ENCODE measurements around the gene RPLP1.

Gene RPLP1

GRCh38 chr15:69472046-69472445, 19.4 kb downstream of the RPLP1 start:
- no peak for DNase-seq

GRCh38 chr15:69472562-69472961, 19.9 kb downstream of the RPLP1 start:
- DNase-seq = no peak

GRCh38 chr15:69474291-69474690, 21.7 kb downstream of the RPLP1 start:
- no peak for DNase-seq

GRCh38 chr15:69474846-69475455, 22.3 kb downstream of the RPLP1 start:
- DNase-seq = no peak

- DNase-seq = peak; percentile 16
Measured at GRCh38 chr15:69475769-69476358, 23.2 kb downstream of the RPLP1 start.

GRCh38 chr15:69476704-69477473, 24.3 kb downstream of the RPLP1 start:
- no peak for DNase-seq

- peak; percentile 53 for DNase-seq
Measured at GRCh38 chr15:69478259-69478781, 25.7 kb downstream of the RPLP1 start.

GRCh38 chr15:69479081-69479480, 26.5 kb downstream of the RPLP1 start:
- DNase-seq = no peak

GRCh38 chr15:69479971-69480370, 27.4 kb downstream of the RPLP1 start:
- DNase-seq = no peak

- DNase-seq = no peak
Measured at GRCh38 chr15:69480932-69481331, 28.3 kb downstream of the RPLP1 start.

GRCh38 chr15:69482686-69483256, 30.2 kb downstream of the RPLP1 start:
- no peak for DNase-seq

- no peak for DNase-seq
Measured at GRCh38 chr15:69484837-69485236, 32.2 kb downstream of the RPLP1 start.

- no peak for DNase-seq
Measured at GRCh38 chr15:69486481-69487110, 34.0 kb downstream of the RPLP1 start.

- no peak for DNase-seq
Measured at GRCh38 chr15:69489073-69489571, 36.5 kb downstream of the RPLP1 start.

- DNase-seq = no peak
Measured at GRCh38 chr15:69490356-69491037, 37.9 kb downstream of the RPLP1 start.

GRCh38 chr15:69491038-69491505, 38.5 kb downstream of the RPLP1 start:
- DNase-seq = no peak

- DNase-seq = no peak
Measured at GRCh38 chr15:69493406-69493805, 40.8 kb downstream of the RPLP1 start.

GRCh38 chr15:69496001-69496400, 43.4 kb downstream of the RPLP1 start:
- DNase-seq = peak; percentile 38

GRCh38 chr15:69497076-69497475, 44.5 kb downstream of the RPLP1 start:
- no peak for DNase-seq

- DNase-seq = no peak
Measured at GRCh38 chr15:69497667-69498066, 45.0 kb downstream of the RPLP1 start.

GRCh38 chr15:69498282-69498681, 45.7 kb downstream of the RPLP1 start:
- DNase-seq = no peak

- no peak for DNase-seq
Measured at GRCh38 chr15:69498987-69499386, 46.4 kb downstream of the RPLP1 start.
